Rectal smooth muscle tissue (tissue), 1 donor: ENCODE measurements around the gene CDH12.

Source experiments
- H3K27ac ChIP-seq: one replicate; pipeline ENCODE4 v1.7.0; 2013; ENCODE audit warnings: low read depth, low read length, inconsistent platforms
- H3K27me3 ChIP-seq: one replicate; pipeline ENCODE4 v1.7.0; 2013; ENCODE audit warnings: low read length; ENCODE audit not compliant: control insufficient read depth, insufficient read depth
- H3K36me3 ChIP-seq: one replicate; pipeline ENCODE4 v1.7.0; 2013; ENCODE audit warnings: low read length; ENCODE audit not compliant: control insufficient read depth, insufficient read depth
- H3K4me1 ChIP-seq: one replicate; pipeline ENCODE4 v1.7.0; 2013; ENCODE audit warnings: low read length; ENCODE audit not compliant: control insufficient read depth, insufficient read depth
- H3K4me3 ChIP-seq: one replicate; pipeline ENCODE4 v1.7.0; 2013; ENCODE audit warnings: low read length
- H3K9ac ChIP-seq: one replicate; pipeline ENCODE4 v1.7.0; 2013; ENCODE audit warnings: low read length

CDH12 gene

GRCh38 chr5:21723500-21723899 is 1129.6 kb downstream of the CDH12 start:
- H3K4me1 ChIP-seq, result no peaks in the 10 kb centered on the region
- no peak overlapping the region for H3K4me3 ChIP-seq
- H3K27me3 ChIP-seq, result no peaks in the 10 kb centered on the region
- no peak overlapping the region for H3K27ac ChIP-seq
- no peaks in the 10 kb centered on the region for H3K36me3 ChIP-seq
- H3K9ac ChIP-seq, result no peak overlapping the region

- Histone ChIP-seq H3K27me3 (no peaks in the 10 kb centered on the region), H3K36me3 (no peaks in the 10 kb centered on the region), H3K27ac (no peak overlapping the region), H3K4me3 (no peak overlapping the region), H3K9ac (no peak overlapping the region), H3K4me1 (no peaks in the 10 kb centered on the region)
Observed at GRCh38 chr5:21711866-21712758, 1141.0 kb downstream of the CDH12 start.

- Histone ChIP-seq H3K27me3 (no peaks in the 10 kb centered on the region), H3K4me3 (no peak overlapping the region), H3K4me1 (no peaks in the 10 kb centered on the region), H3K9ac (no peak overlapping the region), H3K36me3 (no peaks in the 10 kb centered on the region), H3K27ac (no peak overlapping the region)
Observed at GRCh38 chr5:21709770-21710169, 1143.4 kb downstream of the CDH12 start.

GRCh38 chr5:21704974-21705668 is 1148.0 kb downstream of the CDH12 start:
- H3K36me3 ChIP-seq, result no peaks in the 10 kb centered on the region
- H3K4me1 ChIP-seq, result no peaks in the 10 kb centered on the region
- H3K27ac ChIP-seq, result no peak overlapping the region
- H3K27me3 ChIP-seq, result no peaks in the 10 kb centered on the region
- H3K9ac ChIP-seq, result no peak overlapping the region
- H3K4me3 ChIP-seq, result no peak overlapping the region

GRCh38 chr5:21701317-21701716 is 1151.8 kb downstream of the CDH12 start:
- no peak overlapping the region for H3K27ac ChIP-seq
- no peaks in the 10 kb centered on the region for H3K36me3 ChIP-seq
- H3K4me1 ChIP-seq, result no peaks in the 10 kb centered on the region
- H3K4me3 ChIP-seq, result no peak overlapping the region
- H3K27me3 ChIP-seq, result no peaks in the 10 kb centered on the region
- H3K9ac ChIP-seq, result no peak overlapping the region
